CD4-positive, alpha-beta T cell treated with Interferon alpha-2 for 1 hour (primary cell): ENCODE results near the gene FRMD4A.

Experiments
- DNase-seq, 2 donors: peaks; one replicate each; pipeline ENCODE4 v3.0.0-alpha.2; 2020 to 2022

Gene FRMD4A

GRCh38 chr10:14330388-14331061 is at the start of gene FRMD4A:
FRMD4A (minus strand) TSS chr10:14330924.
- no peak for DNase-seq

DNA sequence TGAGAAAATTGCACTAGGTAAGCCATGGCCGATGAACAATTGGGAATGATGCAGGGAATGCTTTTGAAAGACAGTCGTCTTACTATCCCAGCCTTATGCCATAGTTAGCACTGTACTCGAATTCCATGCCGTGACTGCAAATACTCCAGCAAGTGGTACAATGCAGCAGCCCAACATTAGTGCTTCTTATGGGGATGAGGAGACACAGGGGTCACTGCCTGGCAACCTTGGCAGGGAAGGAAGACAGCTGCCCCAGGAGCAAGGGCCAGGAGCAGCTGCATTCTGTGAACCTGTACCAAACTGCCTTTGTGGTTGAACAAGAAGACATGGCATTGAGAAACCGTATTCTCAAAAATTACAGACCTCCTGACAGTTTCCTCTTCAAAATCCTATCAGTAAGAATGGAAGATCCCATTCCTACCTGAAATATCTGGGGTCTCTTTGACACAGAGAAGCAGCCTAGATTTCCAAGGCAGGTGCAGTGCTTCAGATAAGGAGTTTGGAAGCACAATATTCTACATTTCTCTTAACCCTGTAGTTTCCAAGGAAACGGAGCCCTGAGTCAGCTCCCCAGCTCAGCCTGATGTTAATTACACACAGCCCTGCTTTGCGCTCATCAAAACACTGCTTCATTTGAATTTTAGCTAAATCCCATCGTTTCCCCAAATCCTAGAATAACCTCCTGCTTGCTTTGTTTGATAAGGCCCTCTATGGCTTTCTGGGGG is 49.0 kb upstream of the FRMD4A start:
- DNase-seq: no peak

DNA sequence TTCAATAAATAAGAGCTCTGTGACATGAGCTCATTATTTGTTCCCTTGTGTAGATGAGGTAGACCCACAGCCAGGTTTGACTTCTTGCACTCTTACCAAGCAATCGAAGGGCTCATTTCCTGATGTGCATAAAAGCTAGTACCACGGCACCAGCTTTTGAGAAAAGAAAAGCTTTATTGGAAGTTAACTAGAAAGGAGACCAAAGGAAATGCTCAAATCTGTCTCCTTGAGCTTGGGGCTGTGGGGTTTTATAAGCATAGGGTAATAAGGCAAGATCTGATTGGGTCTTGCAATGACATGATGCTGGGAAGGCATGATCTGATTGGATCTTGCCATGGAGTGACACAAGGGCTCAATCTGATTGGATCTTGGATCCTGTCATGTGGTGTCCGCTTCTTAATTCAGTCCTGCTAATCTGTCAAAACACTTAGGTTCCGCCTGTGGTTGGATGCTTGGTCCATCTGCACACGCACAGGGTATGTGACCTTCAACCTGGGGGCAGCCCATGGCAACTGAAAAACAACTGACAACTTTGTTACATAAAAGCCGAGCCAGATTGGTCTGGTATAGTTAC is 47.8 kb upstream of the FRMD4A start:
- no peak for DNase-seq

- no peak for DNase-seq
Measured at GRCh38 chr10:14377591-14378175, 47.0 kb upstream of the FRMD4A start.

DNA sequence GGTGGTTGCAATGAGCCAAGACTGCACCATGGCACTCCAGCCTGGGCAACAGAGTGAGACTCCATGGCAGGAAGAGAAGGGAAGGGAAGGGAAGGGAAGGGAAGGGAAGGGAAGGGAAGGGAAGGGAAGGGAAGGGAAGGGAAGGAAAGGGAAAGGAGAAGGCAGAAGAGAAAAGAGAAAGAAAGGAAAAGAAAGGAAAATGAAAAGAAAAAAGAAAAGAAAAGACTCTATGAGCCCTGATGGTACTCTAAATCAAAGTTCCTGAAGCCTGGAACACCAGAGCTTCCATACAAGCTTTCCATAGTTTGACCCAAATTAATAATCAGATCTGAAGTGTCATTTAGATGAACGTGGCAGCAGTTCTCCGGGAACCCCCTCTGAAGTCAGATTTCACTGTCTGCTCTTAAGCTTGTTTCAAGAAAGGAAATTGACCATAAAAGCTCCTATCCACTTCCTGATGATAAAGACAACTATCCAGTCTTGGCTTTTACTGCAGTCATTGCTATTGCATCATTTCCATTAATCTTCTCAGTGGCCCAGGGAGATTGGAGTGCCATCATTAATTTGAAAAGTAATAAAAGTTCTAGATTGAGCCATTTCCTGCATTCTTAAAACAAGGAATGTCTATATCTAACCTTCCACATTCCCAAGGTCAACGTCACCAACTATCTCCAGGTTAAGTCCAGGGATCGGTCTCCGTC is 44.2 kb upstream of the FRMD4A start:
- no peak for DNase-seq

DNA sequence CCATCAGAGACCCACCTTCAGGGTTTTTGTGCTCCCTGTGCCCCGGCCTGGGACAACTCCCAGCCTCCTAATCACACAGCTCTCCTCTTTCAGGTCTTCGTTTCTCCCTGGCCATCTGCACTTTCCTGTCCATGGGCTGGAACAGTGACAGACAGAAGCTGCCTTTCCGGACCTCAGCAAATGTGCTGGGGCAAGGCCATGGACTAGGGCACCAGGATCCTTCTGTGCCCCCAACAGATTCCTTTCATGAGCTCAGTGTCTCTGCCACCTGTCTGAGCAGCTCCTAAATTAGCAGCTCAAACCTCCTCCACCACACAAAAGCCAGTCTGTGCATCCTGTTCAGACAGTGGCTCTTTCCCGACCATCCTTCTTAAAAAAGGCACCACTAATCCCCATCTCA is 41.9 kb upstream of the FRMD4A start:
- no peak for DNase-seq

GRCh38 chr10:14371581-14371980 is 40.9 kb upstream of the FRMD4A start:
- no peak for DNase-seq

GRCh38 chr10:14370894-14371293 is 40.2 kb upstream of the FRMD4A start:
- DNase-seq: no peak

DNA sequence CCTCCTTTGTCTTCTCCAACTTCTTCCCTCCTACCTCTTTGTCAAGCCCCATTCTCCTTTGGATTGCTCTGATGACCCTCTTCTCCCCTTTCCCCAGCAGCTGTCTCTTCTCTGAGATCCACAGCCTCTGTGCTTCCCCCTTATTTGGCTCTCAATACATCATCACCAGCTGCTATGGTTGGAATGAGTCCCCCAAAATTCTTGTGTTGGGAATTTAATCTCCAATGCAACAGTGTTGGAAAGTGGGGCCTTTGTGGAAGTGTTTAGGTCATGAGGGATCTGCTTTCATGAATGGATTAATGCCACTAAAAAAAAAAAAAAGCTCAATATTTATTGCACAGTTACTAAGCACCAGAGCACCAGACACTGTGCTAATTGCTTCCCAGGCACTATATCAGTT is 39.2 kb upstream of the FRMD4A start:
- DNase-seq: no peak

GRCh38 chr10:14366760-14367159 is 36.0 kb upstream of the FRMD4A start:
- DNase-seq: no peak

- DNase-seq: no peak
Measured at GRCh38 chr10:14365266-14365665, 34.5 kb upstream of the FRMD4A start.

DNA sequence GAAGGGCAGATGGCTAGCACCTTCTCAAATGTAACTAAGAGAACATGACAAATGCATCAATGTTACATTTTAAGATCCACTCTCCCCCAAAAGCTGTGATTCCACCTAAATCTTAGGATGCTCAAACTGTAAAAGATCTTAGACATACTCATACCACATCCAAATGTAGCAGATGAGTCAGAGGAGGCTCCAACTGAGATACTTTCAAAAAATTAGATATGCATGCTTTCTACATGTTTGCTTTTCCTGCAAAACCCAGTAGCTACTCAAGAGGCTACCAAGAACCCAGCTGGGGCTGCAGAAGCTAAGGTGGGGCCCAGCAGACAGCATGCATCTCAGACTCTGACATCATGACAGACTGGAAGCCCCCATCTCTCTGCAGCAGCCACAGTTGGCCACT is 31.4 kb upstream of the FRMD4A start:
- DNase-seq: no peak

DNA sequence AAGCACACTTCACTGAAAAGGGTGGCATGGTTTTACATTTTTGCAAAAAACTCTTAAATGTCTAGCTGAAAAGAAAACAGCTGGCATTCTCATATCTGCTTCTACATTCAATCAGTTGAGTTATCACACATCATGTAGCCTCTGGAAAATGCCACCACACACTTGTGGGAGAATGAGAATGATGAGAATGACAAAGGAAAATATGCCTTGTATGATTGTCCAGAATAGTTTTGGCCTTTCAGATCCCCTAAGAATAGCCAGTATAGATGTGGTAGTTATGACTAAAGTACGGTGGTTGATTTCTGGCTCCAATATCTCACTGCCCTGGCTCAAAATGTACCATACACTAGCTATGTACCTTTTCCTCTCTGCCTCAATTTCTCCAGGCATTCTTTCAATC is 30.2 kb upstream of the FRMD4A start:
- DNase-seq: no peak

DNA sequence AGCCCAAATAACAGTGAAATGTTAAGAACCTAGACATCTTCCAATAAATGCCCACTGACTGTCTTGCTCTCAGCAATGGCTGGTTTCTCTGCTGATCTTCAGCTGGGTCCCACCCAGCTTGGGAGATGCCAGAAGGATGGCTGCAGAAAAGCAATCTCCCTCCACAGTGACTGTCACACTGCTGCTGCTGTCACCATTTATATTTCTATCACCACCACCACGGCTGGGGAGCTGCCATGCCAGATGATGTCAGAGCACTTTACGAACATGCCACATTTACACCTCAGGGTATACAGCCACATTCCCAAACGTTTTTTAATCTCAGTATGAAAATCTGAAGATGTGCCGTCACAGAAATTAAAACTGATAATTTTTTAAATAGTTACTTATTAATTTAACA is 29.8 kb upstream of the FRMD4A start:
- no peak for DNase-seq

GRCh38 chr10:14358886-14359573 is 28.3 kb upstream of the FRMD4A start:
- no peak for DNase-seq

DNA sequence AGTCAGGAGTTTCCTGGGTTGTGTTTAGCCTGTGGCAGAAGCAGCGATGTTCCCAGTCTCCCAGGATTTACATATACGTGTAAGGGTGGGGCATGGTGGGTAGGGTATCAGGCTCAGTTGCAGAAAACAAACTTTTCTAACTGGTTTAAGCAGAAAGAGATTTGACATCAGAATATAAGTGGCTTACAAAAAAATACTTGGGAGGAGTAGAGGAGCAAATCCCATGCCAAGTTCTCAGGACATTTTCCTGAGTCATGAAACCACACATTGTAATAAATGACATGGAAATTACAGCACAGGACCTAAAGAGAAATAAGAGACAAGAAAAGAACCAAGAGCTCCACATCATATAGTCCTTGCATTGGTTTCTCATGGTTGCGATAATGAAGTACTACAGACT is 26.2 kb upstream of the FRMD4A start:
- no peak for DNase-seq

DNA sequence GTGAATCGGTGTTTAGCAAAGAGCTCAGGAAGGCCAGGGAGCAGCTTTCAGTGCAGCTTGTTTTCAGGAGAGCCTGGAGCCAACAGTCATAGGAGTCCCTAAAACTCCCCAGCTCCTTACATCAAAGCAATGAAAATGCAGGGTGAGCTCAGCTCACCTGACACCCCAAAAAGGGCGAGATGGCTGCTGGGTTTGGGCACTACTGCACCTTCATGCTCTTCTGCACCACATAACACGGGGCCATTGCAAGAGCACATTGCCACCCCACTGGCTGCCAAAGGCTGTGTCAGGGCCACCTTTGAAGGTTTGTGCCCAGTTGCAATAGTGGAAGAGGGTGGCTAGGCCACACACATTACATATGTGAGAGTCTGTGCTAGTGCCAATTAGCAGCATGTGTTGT is 25.0 kb upstream of the FRMD4A start:
- DNase-seq: no peak

DNA sequence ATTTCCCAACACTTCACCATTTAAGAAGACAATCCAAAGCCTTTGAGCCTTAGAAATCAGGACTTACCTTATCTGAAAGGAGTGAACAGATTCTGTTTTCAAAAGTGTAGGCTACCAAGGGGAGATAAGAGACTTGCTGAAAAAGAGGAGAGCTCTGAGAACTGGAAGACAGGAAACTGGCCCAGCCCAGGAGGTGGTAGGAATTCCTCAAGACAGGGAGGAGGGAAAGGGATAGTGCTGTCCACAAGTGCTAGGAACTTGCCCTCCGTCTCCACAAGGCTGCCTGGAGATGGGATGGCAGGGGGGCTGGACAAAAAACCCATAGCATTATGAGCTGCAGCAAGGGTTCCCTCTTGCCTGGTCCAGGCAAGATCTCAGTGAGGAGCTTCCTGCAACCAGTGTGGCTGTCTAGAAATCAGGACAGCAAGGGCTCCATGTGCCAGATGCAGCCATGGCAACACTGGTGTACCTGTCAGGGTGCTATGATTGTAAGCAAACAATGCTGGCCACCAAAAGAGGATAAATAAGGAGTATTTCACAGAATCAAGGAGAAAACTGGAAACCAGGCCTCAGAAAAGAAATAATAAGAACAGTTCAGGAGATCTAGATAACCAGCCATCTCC is 22.7 kb upstream of the FRMD4A start:
- DNase-seq: no peak

DNA sequence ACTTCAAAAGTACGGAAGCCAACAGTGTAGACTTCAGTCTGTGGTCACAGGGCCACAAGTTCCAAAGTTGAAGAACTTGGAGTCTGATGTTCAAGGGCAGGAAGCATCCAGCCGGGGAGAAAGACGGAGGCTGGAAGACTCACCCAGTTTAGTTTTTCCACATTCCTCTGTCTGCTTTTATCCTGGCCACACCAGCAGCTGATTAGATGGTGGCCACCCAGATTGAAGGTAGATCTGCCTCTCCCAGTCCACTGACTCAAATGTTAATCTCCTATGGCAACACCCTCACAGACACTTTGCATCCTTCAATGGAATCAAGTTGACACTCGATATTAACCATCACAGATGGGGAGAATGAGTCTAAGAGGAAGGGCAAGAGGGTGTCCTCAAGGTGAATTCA is 19.3 kb upstream of the FRMD4A start:
- no peak for DNase-seq

GRCh38 chr10:14349081-14349480 is 18.4 kb upstream of the FRMD4A start:
- no peak for DNase-seq

- no peak for DNase-seq
Measured at GRCh38 chr10:14345262-14345661, 14.5 kb upstream of the FRMD4A start.

- DNase-seq: no peak
Measured at GRCh38 chr10:14340051-14340744, 9.5 kb upstream of the FRMD4A start.
